ENCODE measurements around the gene ORM2. TPM values are rescaled to one million over a fixed set of nuclear protein-coding genes. Genes with fewer than 3 reads are reported as not detected.

ORM2 gene
- total and polyA plus RNA-seq, 10 donors, result 0.13 to 0.93 (median 0.38) TPM; not detected in 6

- H3K4me1 ChIP-seq, result peaks cover 15 to 71% (median 28%) of the 10 kb centered on the region in 6 donors
- no peaks in the 10 kb centered on the region for H3K27me3 ChIP-seq (replicated peaks in 1 of 7)
- DNase-seq, result peak; percentile 73
- no peak overlapping the region for H3K4me3 ChIP-seq
- 93 to 100% (median 97%) methylated on average over 6 to 7 of the region's 7 CpGs for WGBS, 5 donors
- H3K9me3 ChIP-seq, result no peaks in the 10 kb centered on the region
- peak overlapping the region in 4 of 8 donors; percentile 0 to 99 (median 96) for H3K27ac ChIP-seq
- TF ChIP-seq CTCF (IDR thresholded peaks at IDR 0.05 in 8 of 11, conservative IDR thresholded peaks at IDR 0.05 in 3 of 11) (no peak), POLR2AphosphoS5 (IDR thresholded peaks at IDR 0.05) (peak; percentile 4 to 65 (median 23))
- intact Hi-C loops (cut with DNase I; ENCODE audit: low total_unique reads), result no loop called here
- H3K36me3 ChIP-seq, result peaks cover 22 to 100% (median 98%) of the 10 kb centered on the region in 6 donors
Observed at GRCh38 chr9:114359801-114360200, 30.1 kb downstream of the ORM2 start.

- 89 to 99% (median 96%) methylated on average over 7 of the region's 7 CpGs for WGBS, 5 donors
Observed at GRCh38 chr9:114361542-114361941, 31.9 kb downstream of the ORM2 start.

GRCh38 chr9:114362394-114362793 lies 32.7 kb downstream of the ORM2 start:
- intact Hi-C loops (cut with DNase I; ENCODE audit: low total_unique reads), result no loop called here
- TF ChIP-seq CTCF (IDR thresholded peaks at IDR 0.05 in 8 of 11, conservative IDR thresholded peaks at IDR 0.05 in 3 of 11) (no peak), POLR2AphosphoS5 (IDR thresholded peaks at IDR 0.05) (peak; percentile 50 to 79 (median 63))
- DNase-seq, result no peak
- Histone ChIP-seq H3K27me3 (replicated peaks in 1 of 7) (no peaks in the 10 kb centered on the region), H3K9me3 (no peaks in the 10 kb centered on the region), H3K4me1 (peaks cover 39 to 83% (median 54%) of the 10 kb centered on the region in 6 donors), H3K36me3 (peaks cover 19 to 100% (median 88%) of the 10 kb centered on the region in 6 donors), H3K27ac (peak overlapping the region in 7 of 8 donors; percentile 58 to 99 (median 96)), H3K4me3 (no peak overlapping the region)
- 75 to 84% (median 82%) methylated on average over 6 to 12 of the region's 12 CpGs for WGBS, 5 donors

More at GRCh38 chr9:114361542-114361941, 31.9 kb downstream of the ORM2 start:
- Histone ChIP-seq H3K36me3 (peaks cover 19 to 100% (median 92%) of the 10 kb centered on the region in 6 donors), H3K4me1 (peaks cover 32 to 74% (median 46%) of the 10 kb centered on the region in 6 donors), H3K27me3 (replicated peaks in 1 of 7) (no peaks in the 10 kb centered on the region), H3K9me3 (no peaks in the 10 kb centered on the region), H3K27ac (peak overlapping the region in 7 of 8 donors; percentile 0 to 99 (median 96)), H3K4me3 (no peak overlapping the region)
- intact Hi-C loops (cut with DNase I; ENCODE audit: low total_unique reads), result no loop called here
- no peak for DNase-seq
- TF ChIP-seq POLR2AphosphoS5 (IDR thresholded peaks at IDR 0.05) (peak in 1 of 3 donors; percentile 52), POLR2A (IDR thresholded peaks at IDR 0.05) (no peak)

GRCh38 chr9:114363424-114363823 lies 33.8 kb downstream of the ORM2 start:
- no peak for TF ChIP-seq CTCF (IDR thresholded peaks at IDR 0.05 in 8 of 11, conservative IDR thresholded peaks at IDR 0.05 in 3 of 11)
- peak in 1 of 3 donors; percentile 28 for TF ChIP-seq POLR2AphosphoS5 (IDR thresholded peaks at IDR 0.05)
- 38 to 48% (median 43%) methylated on average over 2 of the region's 2 CpGs for WGBS, 5 donors
- no peak for DNase-seq
- no peaks in the 10 kb centered on the region for H3K9me3 ChIP-seq
- H3K4me3 ChIP-seq, result peak overlapping the region in 1 of 8 donors; percentile 33
- no peaks in the 10 kb centered on the region for H3K27me3 ChIP-seq (replicated peaks in 1 of 7)
- intact Hi-C loops (cut with DNase I; ENCODE audit: low total_unique reads), result no loop called here
- peak overlapping the region; percentile 58 to 99 (median 92) for H3K27ac ChIP-seq
- H3K36me3 ChIP-seq, result peaks cover 19 to 100% (median 88%) of the 10 kb centered on the region in 6 donors
- H3K4me1 ChIP-seq, result peaks cover 49 to 93% (median 61%) of the 10 kb centered on the region in 6 donors
